ENCODE results near the gene GAREM1.

DNA sequence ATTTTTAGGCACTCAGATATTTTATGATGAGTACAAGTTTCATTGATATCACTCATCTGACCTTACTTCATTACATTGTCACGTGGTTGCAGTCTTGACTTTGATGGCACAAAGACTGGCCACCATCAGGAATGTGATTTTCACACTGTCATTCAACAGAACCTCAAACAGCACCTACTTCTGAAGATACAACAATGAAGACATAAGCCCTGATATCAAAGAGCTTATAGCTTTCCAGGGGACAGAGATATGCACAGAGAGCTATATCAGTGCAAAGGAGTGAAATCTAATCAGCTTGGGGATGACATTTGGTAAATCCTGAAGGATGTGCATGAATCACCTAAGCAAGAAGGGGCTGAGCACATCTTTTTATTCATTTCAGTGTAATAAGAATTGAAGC lies 208.6 kb downstream of the GAREM1 start:
- no peak for TF ChIP-seq EZH2 (IDR thresholded peaks at IDR 0.05; ENCODE audit: low read length, missing control alignments)
- TF ChIP-seq, protein P1, sequence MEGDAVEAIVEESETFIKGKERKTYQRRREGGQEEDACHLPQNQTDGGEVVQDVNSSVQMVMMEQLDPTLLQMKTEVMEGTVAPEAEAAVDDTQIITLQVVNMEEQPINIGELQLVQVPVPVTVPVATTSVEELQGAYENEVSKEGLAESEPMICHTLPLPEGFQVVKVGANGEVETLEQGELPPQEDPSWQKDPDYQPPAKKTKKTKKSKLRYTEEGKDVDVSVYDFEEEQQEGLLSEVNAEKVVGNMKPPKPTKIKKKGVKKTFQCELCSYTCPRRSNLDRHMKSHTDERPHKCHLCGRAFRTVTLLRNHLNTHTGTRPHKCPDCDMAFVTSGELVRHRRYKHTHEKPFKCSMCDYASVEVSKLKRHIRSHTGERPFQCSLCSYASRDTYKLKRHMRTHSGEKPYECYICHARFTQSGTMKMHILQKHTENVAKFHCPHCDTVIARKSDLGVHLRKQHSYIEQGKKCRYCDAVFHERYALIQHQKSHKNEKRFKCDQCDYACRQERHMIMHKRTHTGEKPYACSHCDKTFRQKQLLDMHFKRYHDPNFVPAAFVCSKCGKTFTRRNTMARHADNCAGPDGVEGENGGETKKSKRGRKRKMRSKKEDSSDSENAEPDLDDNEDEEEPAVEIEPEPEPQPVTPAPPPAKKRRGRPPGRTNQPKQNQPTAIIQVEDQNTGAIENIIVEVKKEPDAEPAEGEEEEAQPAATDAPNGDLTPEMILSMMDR (conservative IDR thresholded peaks at IDR 0.05 in 1 of 2, IDR thresholded peaks at IDR 0.05 in 1 of 2; ENCODE audit: low read depth in 1 of 2, low read length in 2 of 2): no peak
